ENCODE measurements around the gene TAF4B.
A peak's percentile ranks its signal among the peaks of the same experiment; 100 is the strongest.

TAF4B gene

GRCh38 chr18:26378701-26379100, 152.5 kb downstream of the TAF4B start:
- TF ChIP-seq RAD21 (IDR thresholded peaks at IDR 0.05; ENCODE audit: low read depth): no peak
- no peak for TF ChIP-seq FOXM1 (IDR thresholded peaks at IDR 0.05; ENCODE audit: borderline replicate concordance, low read depth)
- TF ChIP-seq TCF12 (IDR thresholded peaks at IDR 0.05; ENCODE audit: low read depth): no peak
- TF ChIP-seq USF1 (IDR thresholded peaks at IDR 0.05): no peak
- TF ChIP-seq NFIC (IDR thresholded peaks at IDR 0.05): no peak
- TF ChIP-seq CREB1 (IDR thresholded peaks at IDR 0.05; ENCODE audit: low read depth): no peak
- no peak for TF ChIP-seq MAX (IDR thresholded peaks at IDR 0.05)
- no peak for TF ChIP-seq EP300 (IDR thresholded peaks at IDR 0.05; ENCODE audit: borderline replicate concordance)
- no peak for TF ChIP-seq EGR1 (IDR thresholded peaks at IDR 0.05)
- TF ChIP-seq ZBTB7A (IDR thresholded peaks at IDR 0.05; ENCODE audit: low read depth): no peak
- TF ChIP-seq TAF1 (IDR thresholded peaks at IDR 0.05; ENCODE audit: low read depth): no peak
- TF ChIP-seq CEBPB (IDR thresholded peaks at IDR 0.05): no peak

GRCh38 chr18:26383454-26384270, 157.4 kb downstream of the TAF4B start:
- TF ChIP-seq RAD21 (IDR thresholded peaks at IDR 0.05; ENCODE audit: low read depth) (peak; percentile 71), TAF1 (IDR thresholded peaks at IDR 0.05; ENCODE audit: low read depth) (no peak)

- TF ChIP-seq TEAD4 (IDR thresholded peaks at IDR 0.05): no peak
- no peak for TF ChIP-seq TAF1 (IDR thresholded peaks at IDR 0.05; ENCODE audit: low read depth)
- no peak for TF ChIP-seq YY1 (IDR thresholded peaks at IDR 0.05; ENCODE audit: low read depth)
- TF ChIP-seq NFIC (IDR thresholded peaks at IDR 0.05): no peak
- TF ChIP-seq TCF12 (IDR thresholded peaks at IDR 0.05; ENCODE audit: low read depth): no peak
- TF ChIP-seq EP300 (IDR thresholded peaks at IDR 0.05; ENCODE audit: borderline replicate concordance): no peak
These were observed 159.8 kb downstream of the TAF4B start for GRCh38 chr18:26386002-26386401.

- TF ChIP-seq USF1 (IDR thresholded peaks at IDR 0.05): no peak
These were observed 160.2 kb downstream of the TAF4B start for GRCh38 chr18:26386441-26386840.

GRCh38 chr18:26394047-26394654, 167.9 kb downstream of the TAF4B start:
- TF ChIP-seq TEAD4 (IDR thresholded peaks at IDR 0.05) (no peak), USF1 (IDR thresholded peaks at IDR 0.05) (no peak), TAF1 (IDR thresholded peaks at IDR 0.05; ENCODE audit: low read depth) (no peak), NFIC (IDR thresholded peaks at IDR 0.05) (no peak), MAX (IDR thresholded peaks at IDR 0.05) (no peak), ZBTB7A (IDR thresholded peaks at IDR 0.05; ENCODE audit: low read depth) (no peak), FOXM1 (IDR thresholded peaks at IDR 0.05; ENCODE audit: borderline replicate concordance, low read depth) (no peak), CEBPB (IDR thresholded peaks at IDR 0.05) (no peak), RAD21 (IDR thresholded peaks at IDR 0.05; ENCODE audit: low read depth) (no peak), EGR1 (IDR thresholded peaks at IDR 0.05) (no peak), YY1 (IDR thresholded peaks at IDR 0.05; ENCODE audit: low read depth) (no peak), CREB1 (IDR thresholded peaks at IDR 0.05; ENCODE audit: low read depth) (no peak), REST (IDR thresholded peaks at IDR 0.05; ENCODE audit: low read depth) (no peak), TCF12 (IDR thresholded peaks at IDR 0.05; ENCODE audit: low read depth) (no peak), EP300 (IDR thresholded peaks at IDR 0.05; ENCODE audit: borderline replicate concordance) (no peak)

- TF ChIP-seq USF1 (IDR thresholded peaks at IDR 0.05): no peak
- no peak for TF ChIP-seq CEBPB (IDR thresholded peaks at IDR 0.05)
- no peak for TF ChIP-seq TCF12 (IDR thresholded peaks at IDR 0.05; ENCODE audit: low read depth)
- no peak for TF ChIP-seq YY1 (IDR thresholded peaks at IDR 0.05; ENCODE audit: low read depth)
- no peak for TF ChIP-seq CREB1 (IDR thresholded peaks at IDR 0.05; ENCODE audit: low read depth)
- TF ChIP-seq FOXM1 (IDR thresholded peaks at IDR 0.05; ENCODE audit: borderline replicate concordance, low read depth): no peak
- no peak for TF ChIP-seq EP300 (IDR thresholded peaks at IDR 0.05; ENCODE audit: borderline replicate concordance)
- no peak for TF ChIP-seq EGR1 (IDR thresholded peaks at IDR 0.05)
- TF ChIP-seq TAF1 (IDR thresholded peaks at IDR 0.05; ENCODE audit: low read depth): no peak
- no peak for TF ChIP-seq NFIC (IDR thresholded peaks at IDR 0.05)
- no peak for TF ChIP-seq RAD21 (IDR thresholded peaks at IDR 0.05; ENCODE audit: low read depth)
- no peak for TF ChIP-seq REST (IDR thresholded peaks at IDR 0.05; ENCODE audit: low read depth)
These were observed 170.8 kb downstream of the TAF4B start for GRCh38 chr18:26397019-26397418.
